DMS114 treated with DMSO at 0.1 percent for 48 hours (cell line): ENCODE data around the gene RNF40.
"Not testable (repeated sequence)": the region's sequence is repeated elsewhere in the genome, so short reads cannot be mapped to it uniquely, and the experiment has no call there.

Experiments
- DNase-seq: peaks from one replicate; lab custom pipeline; 2025; ENCODE audit not compliant: unreplicated experiment; lab: John Stamatoyannopoulos, UW

Gene RNF40

DNA sequence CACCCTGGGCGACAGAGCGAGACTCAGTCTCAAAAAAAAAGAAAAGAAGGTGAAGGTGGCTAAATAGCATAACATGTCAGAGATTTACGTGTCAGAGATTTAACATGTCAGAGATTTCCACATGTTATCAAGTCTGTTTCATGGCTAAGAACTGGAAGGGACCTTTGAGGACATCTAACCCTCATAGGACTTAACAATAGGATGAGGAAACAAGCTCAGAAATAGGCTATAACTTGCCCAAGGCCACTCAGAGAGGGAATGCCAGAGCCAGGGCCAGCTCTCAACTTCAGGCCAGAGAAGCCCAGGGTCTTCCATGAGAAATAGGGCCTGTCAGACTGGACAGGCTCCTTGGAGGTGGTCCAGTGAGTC, 51.7 kb downstream of the RNF40 start:
- DNase-seq, result no peak

DNA sequence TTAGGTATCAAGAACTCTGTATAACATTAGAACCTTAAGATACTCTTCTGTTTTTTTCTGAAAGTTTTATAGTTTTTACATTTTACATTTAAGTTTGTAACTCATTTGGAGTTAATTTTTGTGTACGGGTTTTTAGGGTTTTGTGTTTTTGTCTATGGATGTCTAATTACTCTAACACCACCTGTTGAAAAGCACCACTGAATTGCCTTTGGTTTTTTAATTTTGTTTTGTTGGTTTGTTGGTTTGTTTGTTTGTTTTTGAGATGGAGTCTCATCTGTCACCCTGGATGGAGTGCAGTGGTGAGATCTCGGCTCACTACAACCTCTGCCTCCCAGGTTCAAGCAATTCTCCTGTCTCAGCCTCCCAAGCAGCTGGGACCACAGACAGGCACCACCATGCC, 54.6 kb downstream of the RNF40 start:
- DNase-seq, result no peak

DNA sequence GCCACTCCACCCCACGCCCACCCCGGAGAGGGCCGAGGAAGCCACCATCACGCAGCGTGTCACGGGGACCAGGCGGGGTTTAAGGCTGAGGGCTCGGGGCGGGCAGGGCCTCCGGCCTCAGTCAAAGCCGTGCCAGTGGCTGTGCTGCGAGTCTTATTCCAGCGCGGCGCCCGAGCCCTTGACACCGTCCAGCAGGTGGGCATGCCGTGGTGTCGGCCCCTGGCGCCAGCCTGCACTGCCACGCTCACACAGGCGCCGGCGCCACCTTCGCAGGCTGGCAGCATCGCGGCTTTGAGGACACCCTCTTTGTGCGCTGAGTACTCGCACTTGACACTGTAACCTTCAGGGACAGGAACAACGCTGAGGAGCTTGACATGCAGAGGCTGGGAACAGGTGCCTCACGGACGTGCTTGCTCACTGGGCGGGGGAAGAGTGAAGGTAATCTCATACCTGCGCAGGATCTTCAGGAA, 58.9 kb downstream of the RNF40 start:
- DNase-seq, result no peak

- not testable (repeated sequence) for DNase-seq
Measured at GRCh38 chr16:30821441-30821840, 59.3 kb downstream of the RNF40 start.

DNA sequence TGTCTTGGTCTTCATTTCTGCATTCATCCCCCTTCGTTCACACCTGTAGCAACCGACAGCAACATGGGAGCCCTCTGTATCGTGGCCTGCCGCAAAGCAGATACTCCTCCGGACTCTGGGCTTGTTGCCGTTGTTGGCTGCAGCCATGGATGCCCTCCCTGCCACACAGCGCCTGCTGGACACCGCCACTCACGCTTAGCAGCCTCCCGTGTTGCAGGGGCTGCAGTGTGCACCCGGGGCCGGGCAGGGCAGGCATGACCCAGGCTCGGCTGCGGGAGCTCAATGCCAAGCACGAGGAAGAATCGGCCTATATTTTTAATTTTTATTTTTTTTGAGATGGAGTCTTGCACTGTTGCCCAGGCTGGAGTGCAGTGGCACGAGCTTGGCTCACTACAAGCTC, 59.8 kb downstream of the RNF40 start:
- DNase-seq, result no peak
